ENCODE data around the gene FGD4.

DNA sequence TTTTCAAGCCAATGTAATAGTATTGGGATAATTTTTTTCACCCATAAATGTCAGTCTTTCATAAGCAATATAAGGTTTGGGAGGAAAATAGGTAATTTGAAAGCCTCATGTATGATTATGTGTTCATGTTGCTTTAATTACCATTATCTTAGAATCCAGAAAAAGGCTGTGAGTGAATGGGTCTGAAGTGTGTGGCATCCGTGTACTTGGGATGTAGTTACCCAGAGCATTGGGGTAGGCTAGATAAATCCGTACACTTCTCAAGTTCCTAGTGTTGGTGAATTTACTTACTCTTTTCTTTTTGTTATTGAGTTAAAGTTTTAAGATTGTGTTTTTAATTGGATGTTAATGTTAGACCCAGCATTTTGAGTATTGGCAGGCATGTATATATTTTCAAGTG is 104.4 kb downstream of the FGD4 start:
- TF ChIP-seq POLR2A (IDR thresholded peaks at IDR 0.05), result no peak
- TF ChIP-seq CTCF (IDR thresholded peaks at IDR 0.05), result no peak
- no peak for TF ChIP-seq POLR2AphosphoS5 (IDR thresholded peaks at IDR 0.05)
